ENCODE results near the gene SYNGR1.
"Not testable (repeated sequence)": the region's sequence is repeated elsewhere in the genome, so short reads cannot be mapped to it uniquely, and the experiment has no call there.

SYNGR1 gene

DNA sequence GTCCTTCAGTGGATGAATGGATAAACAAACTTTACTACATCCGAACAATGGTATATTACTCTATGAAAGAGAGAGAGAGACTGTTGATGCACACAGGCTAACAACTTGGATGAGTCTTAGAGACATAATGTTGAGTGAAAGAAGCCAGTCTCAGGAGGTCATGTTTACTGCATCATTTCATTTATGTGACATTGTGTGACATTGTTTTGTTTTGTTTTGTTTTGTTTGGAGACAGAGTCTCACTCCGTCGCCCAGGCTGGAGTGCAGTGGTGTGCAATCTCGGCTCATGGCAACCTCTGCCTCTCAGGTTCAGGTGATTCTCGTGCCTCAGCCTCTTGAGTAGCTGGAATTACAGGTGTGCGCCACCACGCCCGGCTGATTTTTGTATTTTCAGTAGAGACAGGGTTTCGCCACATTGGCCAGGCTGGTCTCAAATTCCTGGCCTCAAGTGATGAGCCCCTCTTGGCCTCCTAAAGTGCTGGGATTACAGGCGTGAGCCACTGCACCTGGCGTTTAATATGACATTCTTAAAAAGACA, 62.1 kb downstream of the SYNGR1 start:
- DNase-seq: not testable (repeated sequence)

DNA sequence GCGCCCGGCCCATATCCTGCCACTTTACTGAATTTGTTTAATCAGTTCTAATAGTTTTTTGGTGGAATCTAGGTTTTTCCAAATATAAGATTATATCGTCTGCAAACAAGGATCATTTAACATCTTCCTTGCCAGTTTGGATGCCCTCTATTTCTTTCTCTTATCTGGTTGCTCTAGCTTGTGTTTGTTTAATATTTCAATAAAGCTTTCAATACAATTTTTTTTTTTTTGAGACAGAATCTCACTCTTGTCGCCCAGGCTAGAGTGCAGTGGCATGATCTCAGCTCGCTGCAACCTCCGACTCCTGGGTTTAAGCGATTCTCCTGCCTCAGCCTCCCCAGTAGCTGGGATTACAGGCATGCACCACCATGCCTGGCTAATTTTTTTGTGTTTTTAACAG, 63.4 kb downstream of the SYNGR1 start:
- DNase-seq: not testable (repeated sequence)

DNA sequence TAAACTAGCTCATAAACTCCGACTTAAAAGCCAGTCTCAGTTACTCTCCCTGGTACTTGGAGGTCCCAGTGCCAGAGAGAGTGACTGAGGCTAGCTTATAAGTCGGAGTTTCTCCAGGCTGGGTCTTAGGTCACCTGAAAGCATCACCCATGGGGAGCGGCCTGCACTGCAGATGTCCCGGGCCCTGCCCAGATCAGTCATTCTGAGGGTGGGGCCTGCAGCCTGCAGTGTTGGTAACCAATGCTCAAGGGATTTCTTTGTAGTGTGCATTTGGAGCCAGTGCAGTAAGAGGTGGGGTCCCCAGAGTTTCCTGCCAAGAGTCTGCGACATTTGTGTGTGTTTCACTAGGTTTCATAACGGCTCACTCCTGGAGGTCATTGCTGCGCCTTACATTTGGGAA, 64.6 kb downstream of the SYNGR1 start:
- no peak for DNase-seq

DNA sequence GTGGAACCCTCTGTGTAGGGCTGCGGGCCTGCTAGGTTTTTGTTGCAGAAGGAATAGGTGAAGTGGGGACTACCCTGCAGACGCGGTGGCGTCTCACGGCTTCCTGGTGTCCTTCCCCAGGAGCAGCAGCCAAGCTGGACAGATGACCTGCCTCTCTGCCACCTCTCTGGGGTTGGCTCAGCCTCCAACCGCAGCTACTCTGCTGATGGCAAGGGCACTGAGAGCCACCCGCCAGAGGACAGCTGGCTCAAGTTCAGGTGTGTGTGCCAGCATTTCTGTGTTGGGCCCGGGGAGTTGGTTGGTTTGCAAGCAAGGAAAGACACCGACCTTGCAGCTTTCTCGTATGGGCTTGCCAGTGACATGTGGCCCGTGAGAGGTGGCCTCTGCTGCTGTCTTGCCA, 65.1 kb downstream of the SYNGR1 start:
- no peak for DNase-seq

DNA sequence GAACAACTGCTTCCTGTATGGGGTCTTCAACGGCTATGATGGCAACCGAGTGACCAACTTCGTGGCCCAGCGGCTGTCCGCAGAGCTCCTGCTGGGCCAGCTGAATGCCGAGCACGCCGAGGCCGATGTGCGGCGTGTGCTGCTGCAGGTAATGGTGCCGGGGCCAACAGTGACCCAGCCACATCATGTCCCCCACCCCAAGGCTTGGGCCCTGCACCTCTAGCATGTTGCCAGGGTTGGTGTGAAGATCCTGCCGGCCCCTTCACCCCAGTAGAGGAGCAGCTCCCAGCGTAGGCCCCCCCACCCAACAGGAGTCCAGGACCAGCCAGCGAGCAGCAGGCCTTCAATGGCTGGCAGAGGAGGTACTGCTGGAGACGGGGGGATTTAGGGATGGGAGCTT, 65.7 kb downstream of the SYNGR1 start:
- no peak for DNase-seq

DNA sequence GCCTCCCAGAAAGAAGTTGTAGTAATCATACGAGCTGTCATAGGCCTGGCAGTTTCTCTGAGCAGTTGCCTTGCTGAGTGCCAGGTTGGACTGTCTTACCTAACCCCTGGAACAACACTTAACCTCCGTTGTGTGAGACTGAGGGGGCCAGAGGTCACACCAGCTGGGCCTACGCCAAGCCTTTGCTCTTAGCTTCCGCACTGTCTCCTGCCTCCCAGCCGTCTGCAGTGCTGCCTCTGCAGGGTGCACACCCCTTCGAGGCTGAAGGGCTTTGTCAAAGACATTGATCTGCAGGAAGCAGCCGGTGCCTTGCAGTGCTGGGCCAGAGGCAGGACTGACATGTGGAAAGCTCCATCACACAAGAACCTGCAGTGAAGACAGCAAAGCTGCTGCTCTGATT, 66.5 kb downstream of the SYNGR1 start:
- DNase-seq: no peak

DNA sequence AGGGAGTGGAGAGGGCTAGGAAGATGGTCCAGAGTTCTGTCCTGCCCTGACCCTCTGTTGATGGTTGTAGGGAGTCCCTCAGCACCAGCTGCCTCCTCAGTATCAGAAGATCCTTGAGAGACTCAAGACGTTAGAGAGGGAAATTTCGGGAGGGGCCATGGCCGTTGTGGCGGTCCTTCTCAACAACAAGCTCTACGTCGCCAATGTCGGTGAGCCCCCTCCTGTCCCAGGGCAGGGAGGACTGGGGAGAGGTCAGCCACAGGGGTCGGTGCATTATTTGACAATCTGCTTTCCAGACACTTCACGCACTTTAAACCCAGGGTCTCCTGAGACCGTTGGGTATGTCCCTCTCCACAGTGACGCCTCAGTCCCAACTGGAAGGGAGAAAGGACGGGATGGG, 67.8 kb downstream of the SYNGR1 start:
- no peak for DNase-seq

DNA sequence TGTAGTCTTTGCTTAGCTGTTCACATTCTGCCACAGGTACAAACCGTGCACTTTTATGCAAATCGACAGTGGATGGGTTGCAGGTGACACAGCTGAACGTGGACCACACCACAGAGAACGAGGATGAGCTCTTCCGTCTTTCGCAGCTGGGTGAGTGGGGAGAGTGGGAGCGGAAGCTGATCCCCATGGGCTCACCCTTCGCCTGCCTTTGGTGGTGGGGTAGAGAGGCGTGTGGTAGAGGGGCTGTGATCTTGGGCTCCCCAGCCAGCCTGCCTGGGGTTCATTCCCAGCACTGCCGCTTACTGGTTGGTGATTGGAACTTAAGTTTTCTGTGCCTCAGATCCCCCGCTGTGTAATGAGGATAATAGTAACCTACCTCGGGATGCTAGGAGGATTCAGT, 68.9 kb downstream of the SYNGR1 start:
- no peak for DNase-seq

DNA sequence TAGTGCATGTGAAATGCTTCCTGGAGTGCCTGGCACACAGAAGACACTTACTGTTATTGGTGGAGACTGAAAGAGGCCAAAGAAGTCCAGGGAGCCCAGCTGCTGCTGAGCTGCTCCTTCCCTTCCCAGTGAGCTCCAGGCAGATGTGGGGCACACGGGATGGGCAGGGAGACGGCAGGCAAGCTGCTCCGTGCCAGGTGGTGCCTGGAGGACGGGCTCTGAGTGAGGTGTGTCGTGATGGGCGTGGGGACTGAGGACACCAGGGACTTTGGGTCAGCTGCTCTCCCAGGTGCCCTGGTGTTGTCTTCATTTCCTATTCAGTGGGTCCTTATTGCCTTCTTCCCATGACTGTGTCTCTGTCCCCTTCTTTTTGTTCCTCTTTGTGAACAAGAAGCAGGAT, 69.3 kb downstream of the SYNGR1 start:
- no peak for DNase-seq

DNA sequence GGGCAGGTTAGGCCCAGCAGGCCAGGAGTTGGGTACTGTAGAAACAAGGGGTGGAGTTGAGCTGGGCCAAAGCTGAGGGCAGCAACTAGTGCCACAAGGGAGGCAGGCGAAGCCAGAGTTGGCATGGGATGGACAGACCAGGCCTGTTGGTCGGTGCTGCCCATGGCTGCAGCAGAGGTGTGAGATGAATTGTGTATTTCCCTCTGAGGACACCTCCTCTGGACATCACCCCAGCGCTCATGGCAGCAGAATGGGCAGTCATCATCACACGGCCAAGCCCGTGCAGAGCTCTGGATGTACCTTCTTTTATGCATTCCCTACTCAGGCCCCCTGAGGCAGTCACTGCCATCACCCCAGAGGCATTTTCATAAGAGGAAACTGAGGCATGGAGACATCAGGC, 70.1 kb downstream of the SYNGR1 start:
- no peak for DNase-seq

DNA sequence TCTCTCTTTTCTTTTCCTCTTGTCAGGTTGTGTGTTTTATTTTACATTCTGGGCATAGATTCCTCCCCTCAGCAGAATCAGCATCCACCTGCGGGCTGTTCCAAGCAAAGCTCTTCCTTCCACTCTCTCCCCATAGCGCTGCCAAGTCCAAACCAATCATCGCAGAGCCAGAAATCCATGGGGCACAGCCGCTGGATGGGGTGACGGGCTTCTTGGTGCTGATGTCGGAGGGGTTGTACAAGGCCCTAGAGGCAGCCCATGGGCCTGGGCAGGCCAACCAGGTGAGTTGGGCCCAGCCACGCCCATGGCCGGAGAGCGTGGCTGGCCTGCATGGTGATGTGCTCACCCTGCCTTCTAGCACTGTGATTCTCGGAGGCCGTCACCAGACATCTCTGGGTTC, 71.9 kb downstream of the SYNGR1 start:
- DNase-seq: no peak

DNA sequence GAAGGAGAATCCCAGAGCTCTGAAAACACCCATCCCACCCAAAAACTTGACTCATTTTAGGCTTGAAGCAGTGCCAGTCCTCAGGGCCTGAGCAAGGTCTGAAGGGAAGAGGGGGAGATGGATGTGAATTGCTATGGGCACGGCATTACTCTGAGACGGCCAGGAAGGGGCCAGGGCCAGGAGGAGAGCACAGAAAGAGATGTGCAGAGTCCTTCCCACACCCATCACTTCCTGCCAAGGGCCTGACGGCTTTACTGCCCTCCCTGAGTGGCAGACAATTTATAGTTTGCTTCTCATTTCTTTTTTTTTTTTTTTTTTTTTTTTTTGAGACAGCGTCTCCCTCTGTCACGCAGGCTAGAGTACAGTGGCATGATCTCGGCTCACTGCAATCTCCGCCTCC, 72.3 kb downstream of the SYNGR1 start:
- DNase-seq: no peak

DNA sequence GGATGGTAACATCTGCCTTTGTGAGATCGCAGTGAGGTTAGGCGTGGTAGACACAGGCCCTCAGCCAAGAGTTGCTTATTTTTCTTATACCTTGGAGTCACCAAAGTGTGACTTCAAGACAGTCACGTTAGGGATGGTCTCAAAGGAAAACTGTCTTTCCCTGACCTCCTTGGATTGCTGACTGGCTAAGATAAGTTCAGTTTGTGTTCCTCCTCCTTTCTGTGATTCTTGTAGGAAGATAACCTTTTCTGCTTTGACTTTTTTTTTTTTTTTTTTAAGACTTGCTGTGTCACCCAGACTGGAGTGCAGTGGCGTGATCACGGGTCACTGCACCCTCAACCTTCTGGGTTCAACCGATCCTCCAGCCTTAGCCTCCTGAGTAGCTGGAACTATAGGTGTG, 72.9 kb downstream of the SYNGR1 start:
- no peak for DNase-seq

DNA sequence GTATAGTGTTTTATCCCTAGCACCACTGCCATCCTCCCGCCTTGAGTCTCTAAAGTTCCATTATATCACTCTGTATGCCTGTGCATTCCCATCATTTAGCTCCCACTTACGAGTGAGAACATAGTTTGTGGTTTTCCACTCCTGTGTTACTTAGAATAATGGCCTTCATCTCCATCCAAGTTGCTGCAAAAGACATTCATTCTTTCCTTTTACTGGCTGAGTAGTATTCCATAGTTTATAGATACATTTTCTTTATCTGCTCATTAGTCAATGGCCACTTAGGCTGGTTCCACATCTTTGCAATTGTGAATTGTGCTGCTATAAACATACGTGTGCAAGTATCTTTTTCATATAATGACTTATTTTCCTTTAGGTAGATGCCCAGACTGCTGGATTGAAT, 74.2 kb downstream of the SYNGR1 start:
- DNase-seq: no peak

DNA sequence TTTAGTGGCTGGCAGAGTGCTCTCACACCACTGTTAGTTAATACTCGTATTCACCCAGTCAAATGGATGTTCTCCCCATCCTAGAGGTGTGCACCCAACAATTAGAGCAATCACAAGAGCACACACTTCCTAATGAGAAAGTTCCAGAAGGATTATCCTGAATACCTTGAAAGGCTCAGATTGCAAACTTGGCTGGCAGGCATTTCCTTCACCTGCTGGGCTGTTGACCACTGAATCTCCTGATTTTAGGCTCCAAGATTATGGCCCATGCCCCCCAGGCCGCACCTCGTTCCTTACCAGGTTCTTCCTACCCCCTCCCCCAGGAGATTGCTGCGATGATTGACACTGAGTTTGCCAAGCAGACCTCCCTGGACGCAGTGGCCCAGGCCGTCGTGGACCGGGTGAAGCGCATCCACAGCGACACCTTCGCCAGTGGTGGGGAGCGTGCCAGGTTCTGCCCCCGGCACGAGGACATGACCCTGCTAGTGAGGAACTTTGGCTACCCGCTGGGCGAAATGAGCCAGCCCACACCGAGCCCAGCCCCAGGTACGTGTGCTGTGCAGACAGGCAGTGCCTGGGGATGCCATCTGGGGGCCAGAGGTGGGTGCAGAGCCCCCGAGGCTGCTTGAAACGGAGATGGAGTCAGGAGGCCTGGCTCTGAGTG, 76.7 kb downstream of the SYNGR1 start:
- no peak for DNase-seq

DNA sequence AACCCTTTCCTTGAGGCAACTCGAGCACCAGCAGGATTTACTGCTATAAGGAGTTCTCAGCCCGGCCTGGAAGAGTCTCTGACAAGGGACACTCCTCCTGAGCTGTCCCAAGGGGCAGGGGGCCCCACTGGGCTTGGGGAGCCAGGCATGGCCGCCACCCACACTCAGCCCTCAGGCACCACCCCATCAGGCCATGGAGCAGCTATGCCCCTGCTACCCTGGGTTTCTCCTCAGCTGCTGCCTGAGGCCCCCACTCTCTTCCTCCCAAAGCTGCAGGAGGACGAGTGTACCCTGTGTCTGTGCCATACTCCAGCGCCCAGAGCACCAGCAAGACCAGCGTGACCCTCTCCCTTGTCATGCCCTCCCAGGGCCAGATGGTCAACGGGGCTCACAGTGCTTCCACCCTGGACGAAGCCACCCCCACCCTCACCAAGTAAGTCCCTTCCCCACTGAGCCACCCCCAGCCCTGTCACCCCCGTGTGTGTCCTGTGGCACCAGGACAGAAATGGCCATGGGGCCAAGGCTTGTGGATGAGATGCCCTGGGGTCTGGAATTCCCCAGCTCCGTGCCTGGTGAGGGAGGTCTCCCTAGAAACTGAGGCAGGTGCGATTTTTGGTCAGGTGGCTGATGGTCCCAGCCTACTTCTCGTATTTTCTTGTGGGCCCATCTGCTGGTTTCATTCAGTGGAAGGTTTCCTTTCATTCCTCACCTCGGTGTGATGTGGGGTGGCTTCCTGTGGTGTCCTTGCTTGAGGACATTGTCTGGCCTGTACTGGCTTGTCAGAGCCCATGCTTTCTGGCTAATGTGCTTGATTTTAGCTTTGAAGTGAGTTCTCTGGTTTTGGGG, 78.2 kb downstream of the SYNGR1 start:
- DNase-seq: no peak

DNA sequence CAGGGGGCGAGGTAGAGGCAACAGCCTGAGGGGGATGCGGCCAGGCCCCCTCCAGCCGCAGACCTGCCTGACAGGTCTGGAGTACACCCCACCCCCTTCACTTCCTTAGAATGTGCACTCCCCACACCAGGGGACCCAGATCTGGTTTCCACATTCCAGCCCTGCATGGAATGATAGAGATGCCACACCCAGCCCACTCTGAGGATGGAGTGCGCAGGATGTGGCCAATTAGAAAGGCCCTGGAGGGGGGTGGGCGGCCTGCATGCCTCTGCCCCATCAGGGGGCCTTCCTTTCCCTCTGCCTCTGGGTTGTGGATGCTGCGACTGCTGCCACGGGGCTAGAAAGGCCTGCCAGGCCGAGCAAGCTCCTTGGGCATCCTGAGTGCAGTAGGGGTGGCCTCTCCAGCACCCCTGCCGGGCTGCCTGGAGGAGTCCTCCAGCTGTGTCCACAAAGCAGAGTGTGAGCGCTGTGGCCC, 78.8 kb downstream of the SYNGR1 start:
- no peak for DNase-seq

DNA sequence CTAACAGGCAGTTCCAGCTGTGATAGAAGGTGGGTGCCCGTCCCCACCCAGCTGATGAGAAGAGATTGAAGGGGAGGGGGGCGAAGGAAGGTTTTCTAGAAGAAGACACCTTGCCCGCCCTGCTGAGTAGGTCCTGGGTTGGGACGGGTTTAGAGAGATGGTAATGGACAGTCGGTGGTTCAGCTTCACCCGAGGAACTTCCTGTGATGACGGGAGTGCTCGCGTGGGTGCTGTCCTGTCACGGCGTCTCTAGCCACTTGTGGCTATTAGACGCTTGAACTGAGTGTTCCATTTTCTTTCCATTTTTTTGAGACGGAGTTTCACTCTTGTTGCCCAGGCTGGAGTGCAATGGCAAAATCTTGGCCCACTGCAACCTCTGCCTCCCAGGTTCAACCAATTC, 79.4 kb downstream of the SYNGR1 start:
- no peak for DNase-seq

DNA sequence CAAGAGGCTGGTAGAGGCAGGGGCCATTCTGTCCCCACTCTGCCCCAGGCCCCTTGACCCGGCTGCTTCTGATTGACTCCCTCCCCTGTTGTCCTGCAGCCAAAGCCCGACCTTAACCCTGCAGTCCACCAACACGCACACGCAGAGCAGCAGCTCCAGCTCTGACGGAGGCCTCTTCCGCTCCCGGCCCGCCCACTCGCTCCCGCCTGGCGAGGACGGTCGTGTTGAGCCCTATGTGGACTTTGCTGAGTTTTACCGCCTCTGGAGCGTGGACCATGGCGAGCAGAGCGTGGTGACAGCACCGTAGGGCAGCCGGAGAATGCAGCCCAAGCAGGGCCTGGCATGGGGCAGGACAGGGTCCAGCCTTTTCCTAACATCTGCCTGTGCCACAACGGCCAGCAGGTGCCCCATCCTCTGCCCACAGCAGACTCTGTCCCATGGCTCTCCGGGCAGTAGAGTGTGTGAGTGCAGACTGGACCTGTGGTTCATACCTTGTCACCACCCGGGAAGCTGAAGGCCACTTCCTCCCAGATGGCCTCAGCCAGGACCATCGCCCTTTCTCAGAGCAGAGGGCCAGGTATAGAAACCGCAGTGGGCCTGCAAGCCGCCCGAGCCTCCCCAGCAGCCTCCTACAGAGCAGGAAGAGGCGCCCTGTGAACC, 80.3 kb downstream of the SYNGR1 start:
- DNase-seq: no peak

DNA sequence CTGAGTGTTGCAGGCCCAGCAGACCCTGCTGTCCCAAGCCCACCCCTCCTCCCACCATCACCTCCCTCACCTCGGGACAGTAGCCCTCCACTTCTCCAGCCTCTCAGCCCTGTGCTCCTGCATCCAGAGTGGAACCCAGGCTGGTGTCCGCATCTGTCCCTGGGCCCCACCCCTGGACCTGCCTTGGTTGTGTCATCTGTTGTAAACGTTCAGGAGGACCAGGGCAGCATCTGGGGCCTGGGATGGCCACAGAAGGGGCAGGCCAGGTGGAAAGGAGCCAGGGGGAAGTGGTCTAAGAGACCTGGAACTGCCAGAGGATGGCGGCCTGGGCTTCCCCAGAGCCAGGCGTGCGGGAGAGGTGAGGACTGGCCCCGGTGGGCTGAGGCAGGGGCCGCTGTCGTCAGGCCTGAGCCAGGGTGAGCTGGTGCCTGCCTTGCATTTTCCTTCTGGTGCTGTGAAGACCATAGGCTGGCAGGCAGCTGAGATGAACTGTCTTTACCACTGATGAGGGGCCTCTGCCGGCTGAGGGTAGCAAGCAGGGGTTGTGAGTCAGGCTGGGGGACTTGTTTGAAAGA, 80.9 kb downstream of the SYNGR1 start:
- DNase-seq: no peak

DNA sequence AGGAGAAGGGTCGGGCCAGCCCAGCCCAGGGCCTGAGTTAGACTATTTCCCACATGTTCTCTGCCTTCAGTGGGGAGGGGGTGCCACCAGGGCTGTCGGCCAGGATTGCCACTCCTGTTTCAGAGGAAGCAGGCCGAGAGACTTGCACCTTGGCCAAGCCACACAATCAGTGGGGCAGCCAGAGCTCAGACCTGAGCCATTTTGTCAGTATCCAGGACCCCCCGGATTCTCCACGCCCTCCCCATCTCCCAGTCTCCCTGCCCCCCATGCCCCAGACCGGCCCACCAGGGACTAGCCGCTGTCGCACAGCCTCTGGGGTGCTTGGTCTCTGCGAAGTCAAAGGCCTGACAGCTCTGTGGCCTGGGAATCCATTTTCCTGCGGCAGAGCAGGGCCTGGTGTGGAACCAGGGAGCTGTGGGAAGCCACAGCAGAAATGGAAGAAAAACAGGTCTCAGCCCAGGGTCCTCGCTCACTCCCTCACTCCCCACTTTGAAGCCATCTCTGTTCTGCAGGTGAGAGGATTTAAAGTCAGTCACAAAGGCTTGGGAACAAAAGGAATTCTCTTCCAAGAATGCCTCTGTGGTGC, 81.5 kb downstream of the SYNGR1 start:
- no peak for DNase-seq

DNA sequence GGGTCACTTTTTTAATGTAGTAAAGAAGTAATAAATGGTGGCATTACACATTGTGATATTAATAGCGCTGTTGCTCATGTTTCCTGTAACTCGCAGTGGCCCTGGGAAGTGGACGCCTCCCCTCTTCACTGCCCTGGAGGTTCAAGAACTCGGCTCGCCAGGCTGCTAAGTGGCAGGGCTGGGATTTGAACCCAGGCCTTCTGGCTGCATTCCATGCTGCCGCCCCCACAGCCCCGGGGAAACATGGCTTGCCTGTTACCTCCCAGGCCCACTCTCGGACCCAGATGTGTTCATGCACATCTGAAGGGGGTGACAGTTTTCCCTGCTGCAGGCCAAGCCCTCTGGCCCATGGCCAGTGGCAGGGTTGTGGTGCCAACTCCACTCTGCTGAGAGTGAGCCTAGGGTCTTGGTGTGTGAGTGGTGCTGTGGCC, 82.0 kb downstream of the SYNGR1 start:
- no peak for DNase-seq

DNA sequence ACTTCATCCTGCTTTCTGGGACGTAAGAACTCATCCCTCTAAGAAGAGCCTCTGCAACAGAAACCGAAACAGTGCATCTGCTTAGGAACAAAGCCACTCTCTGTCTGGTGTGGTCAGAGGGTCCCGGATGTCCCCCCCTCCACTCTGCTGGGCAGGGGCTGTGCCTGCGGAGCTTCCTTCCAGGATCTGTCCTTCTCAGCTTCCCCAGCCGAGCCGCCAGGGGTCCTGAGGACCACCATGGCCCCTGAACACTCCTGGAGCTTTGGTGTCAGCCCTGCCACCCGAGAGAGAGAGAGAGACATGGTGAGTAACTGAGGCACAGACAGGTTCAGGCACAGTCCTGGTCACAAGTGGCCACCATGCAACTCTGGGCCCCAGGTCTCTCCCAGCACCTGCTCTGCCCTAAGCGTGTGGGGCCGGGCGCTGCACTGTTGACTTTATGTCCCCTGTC, 82.6 kb downstream of the SYNGR1 start:
- DNase-seq: no peak
